NB4 (cell line): ENCODE results near the gene PTGR1.

ENCODE experiments used
- POLR2A ChIP-seq: IDR thresholded peaks from 2 replicates; pipeline ENCODE4 v1.6.1; 2011; ENCODE audit warnings: mild to moderate bottlenecking; ENCODE audit not compliant: insufficient read length; ENCODE audit errors: extremely low read depth
- TF ChIP-seq, protein P1 (sequence below): IDR thresholded peaks from one replicate; pipeline ENCODE4 v1.5.1; 2012; ENCODE audit warnings: low read depth, low read length

GRCh38 chr9:111632060-111632459 lies 32.6 kb upstream of the PTGR1 start:
- TF ChIP-seq, protein P1, sequence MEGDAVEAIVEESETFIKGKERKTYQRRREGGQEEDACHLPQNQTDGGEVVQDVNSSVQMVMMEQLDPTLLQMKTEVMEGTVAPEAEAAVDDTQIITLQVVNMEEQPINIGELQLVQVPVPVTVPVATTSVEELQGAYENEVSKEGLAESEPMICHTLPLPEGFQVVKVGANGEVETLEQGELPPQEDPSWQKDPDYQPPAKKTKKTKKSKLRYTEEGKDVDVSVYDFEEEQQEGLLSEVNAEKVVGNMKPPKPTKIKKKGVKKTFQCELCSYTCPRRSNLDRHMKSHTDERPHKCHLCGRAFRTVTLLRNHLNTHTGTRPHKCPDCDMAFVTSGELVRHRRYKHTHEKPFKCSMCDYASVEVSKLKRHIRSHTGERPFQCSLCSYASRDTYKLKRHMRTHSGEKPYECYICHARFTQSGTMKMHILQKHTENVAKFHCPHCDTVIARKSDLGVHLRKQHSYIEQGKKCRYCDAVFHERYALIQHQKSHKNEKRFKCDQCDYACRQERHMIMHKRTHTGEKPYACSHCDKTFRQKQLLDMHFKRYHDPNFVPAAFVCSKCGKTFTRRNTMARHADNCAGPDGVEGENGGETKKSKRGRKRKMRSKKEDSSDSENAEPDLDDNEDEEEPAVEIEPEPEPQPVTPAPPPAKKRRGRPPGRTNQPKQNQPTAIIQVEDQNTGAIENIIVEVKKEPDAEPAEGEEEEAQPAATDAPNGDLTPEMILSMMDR = no peak
- no peak for TF ChIP-seq POLR2A
